ENCODE data around the gene GULP1.

GRCh38 chr2:188527581-188527993 lies 235.9 kb downstream of the GULP1 start:
- TF ChIP-seq, protein P1, sequence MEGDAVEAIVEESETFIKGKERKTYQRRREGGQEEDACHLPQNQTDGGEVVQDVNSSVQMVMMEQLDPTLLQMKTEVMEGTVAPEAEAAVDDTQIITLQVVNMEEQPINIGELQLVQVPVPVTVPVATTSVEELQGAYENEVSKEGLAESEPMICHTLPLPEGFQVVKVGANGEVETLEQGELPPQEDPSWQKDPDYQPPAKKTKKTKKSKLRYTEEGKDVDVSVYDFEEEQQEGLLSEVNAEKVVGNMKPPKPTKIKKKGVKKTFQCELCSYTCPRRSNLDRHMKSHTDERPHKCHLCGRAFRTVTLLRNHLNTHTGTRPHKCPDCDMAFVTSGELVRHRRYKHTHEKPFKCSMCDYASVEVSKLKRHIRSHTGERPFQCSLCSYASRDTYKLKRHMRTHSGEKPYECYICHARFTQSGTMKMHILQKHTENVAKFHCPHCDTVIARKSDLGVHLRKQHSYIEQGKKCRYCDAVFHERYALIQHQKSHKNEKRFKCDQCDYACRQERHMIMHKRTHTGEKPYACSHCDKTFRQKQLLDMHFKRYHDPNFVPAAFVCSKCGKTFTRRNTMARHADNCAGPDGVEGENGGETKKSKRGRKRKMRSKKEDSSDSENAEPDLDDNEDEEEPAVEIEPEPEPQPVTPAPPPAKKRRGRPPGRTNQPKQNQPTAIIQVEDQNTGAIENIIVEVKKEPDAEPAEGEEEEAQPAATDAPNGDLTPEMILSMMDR (IDR thresholded peaks at IDR 0.05; ENCODE audit: borderline replicate concordance, extremely low read depth, low read length, poor library complexity, severe bottlenecking), result no peak
- TF ChIP-seq EZH2 (IDR thresholded peaks at IDR 0.05; ENCODE audit: borderline replicate concordance, low read depth, low read length, severe bottlenecking), result no peak

All from DND-41 (cell line).